HG03045 (cell line): Measurements from ENCODE around the gene PRR33.
"Not testable (repeated sequence)": the region's sequence is repeated elsewhere in the genome, so short reads cannot be mapped to it uniquely, and the experiment has no call there.

Experiments
- ATAC-seq: cut with Tn5 transposase; IDR thresholded peaks from one replicate; pipeline ENCODE4 v1.9.1; 2021; ENCODE audit warnings: mild to moderate bottlenecking, moderate library complexity; ENCODE audit not compliant: unreplicated experiment

The PRR33 gene

GRCh38 chr11:1890856-1891830 lies 552 bp downstream of the PRR33 start:
- ATAC-seq, result no peak

GRCh38 chr11:1889941-1890855 lies 1.5 kb downstream of the PRR33 start:
- no peak for ATAC-seq

- ATAC-seq, result no peak
These were observed 2.3 kb downstream of the PRR33 start for GRCh38 chr11:1889224-1889930.

- no peak for ATAC-seq
These were observed 2.9 kb downstream of the PRR33 start for GRCh38 chr11:1888811-1889210.

- no peak for ATAC-seq
These were observed 3.3 kb downstream of the PRR33 start for GRCh38 chr11:1888347-1888753.

GRCh38 chr11:1887451-1888346 lies 4.0 kb downstream of the PRR33 start:
- no peak for ATAC-seq

GRCh38 chr11:1886551-1886950 lies 5.1 kb downstream of the PRR33 start:
- ATAC-seq, result not testable (repeated sequence)

GRCh38 chr11:1884303-1884700 lies 7.4 kb downstream of the PRR33 start:
- ATAC-seq, result no peak

- no peak for ATAC-seq
These were observed 8.1 kb downstream of the PRR33 start for GRCh38 chr11:1883346-1884302.

- peak; percentile 55 for ATAC-seq
These were observed 9.1 kb downstream of the PRR33 start for GRCh38 chr11:1882265-1883238.

- ATAC-seq, result peak; percentile 21
These were observed 10.0 kb downstream of the PRR33 start for GRCh38 chr11:1881442-1882264.

- no peak for ATAC-seq
These were observed 10.8 kb downstream of the PRR33 start for GRCh38 chr11:1880746-1881441.

- no peak for ATAC-seq
These were observed 11.6 kb downstream of the PRR33 start for GRCh38 chr11:1879941-1880720.

- no peak for ATAC-seq
These were observed 12.3 kb downstream of the PRR33 start for GRCh38 chr11:1879342-1879940.
